Smooth muscle cell (in vitro differentiated cells): Measurements from ENCODE around the gene ZDHHC11. TPM values are rescaled to one million over a fixed set of nuclear protein-coding genes. Genes with fewer than 3 reads are reported as not detected.
"Not testable (repeated sequence)": the region's sequence is repeated elsewhere in the genome, so short reads cannot be mapped to it uniquely, and the experiment has no call there.

Experiments
- DNase-seq: peaks from one replicate; lab custom pipeline; 2025; ENCODE audit not compliant: unreplicated experiment; lab: John Stamatoyannopoulos, UW
- H2AFZ ChIP-seq: fragments of 200-600 bp; sonication (generic); 2 replicates; pipeline ENCODE4 v1.6.0; 2016; ENCODE audit warnings: antibody characterized with exemption, low read depth, mild to moderate bottlenecking
- H3F3A ChIP-seq: fragments of 200-600 bp; sonication (generic); 2 replicates; pipeline ENCODE4 v1.6.0; 2017; ENCODE audit warnings: antibody characterized with exemption, low read depth
- H3K27ac ChIP-seq: fragments of 200-600 bp; sonication (generic); 2 replicates; pipeline ENCODE4 v1.5.1; 2016; ENCODE audit warnings: low read depth, mild to moderate bottlenecking
- H3K27me3 ChIP-seq: fragments of 200-600 bp; sonication (generic); 2 replicates; pipeline ENCODE4 v1.6.1; 2016; ENCODE audit warnings: low read depth, mild to moderate bottlenecking
- H3K36me3 ChIP-seq: fragments of 200-600 bp; sonication (generic); 2 replicates; pipeline ENCODE4 v1.5.1; 2016; ENCODE audit warnings: low read depth
- H3K4me1 ChIP-seq: fragments of 200-600 bp; sonication (generic); 2 replicates; pipeline ENCODE4 v1.5.1; 2016; ENCODE audit warnings: low read depth
- H3K4me2 ChIP-seq: fragments of 200-600 bp; sonication (generic); 2 replicates; pipeline ENCODE4 v1.6.0; 2016; ENCODE audit warnings: mild to moderate bottlenecking
- H3K4me3 ChIP-seq: fragments of 200-600 bp; sonication (generic); 2 replicates; pipeline ENCODE4 v1.5.1; 2016; ENCODE audit warnings: mild to moderate bottlenecking
- H3K79me2 ChIP-seq: fragments of 200-600 bp; sonication (generic); 2 replicates; pipeline ENCODE4 v1.6.0; 2016; ENCODE audit warnings: low read depth, mild to moderate bottlenecking
- H3K9ac ChIP-seq: fragments of 200-600 bp; sonication (generic); 2 replicates; pipeline ENCODE4 v1.6.0; 2016; ENCODE audit warnings: low read depth
- H3K9me3 ChIP-seq: fragments of 200-600 bp; sonication (generic); replicated peaks from 2 replicates; pipeline ENCODE4 v1.5.1; 2016; ENCODE audit warnings: low read depth
- H4K20me1 ChIP-seq: fragments of 200-600 bp; sonication (generic); 2 replicates; pipeline ENCODE4 v1.6.0; 2016; ENCODE audit warnings: low read depth
- CTCF ChIP-seq: fragments of 200-600 bp; sonication (generic); IDR thresholded peaks from 2 replicates; pipeline ENCODE4 v1.5.1; 2017; ENCODE audit warnings: borderline replicate concordance, mild to moderate bottlenecking, antibody characterized with exemption; ENCODE audit not compliant: insufficient read depth, poor library complexity, severe bottlenecking
- WGBS: methylation state at CpG from one replicate; pipeline ENCODE4 v1.1.7; 2016; ENCODE audit warnings: low lambda C conversion rate; 5-methylcytosine and 5-hydroxymethylcytosine counted together
- polyA plus RNA-seq: library from polyadenylated mRNA; unstranded; fragments of >200 nt; fragmentation: Nextera tagmentation; extraction: Ambion mirVana; gene quantifications from 2 replicates; pipeline ENCODE4 v1.2.1, GENCODE V29; 2016
- total RNA-seq: library from RNA; depleted of rRNA; stranded (reverse); fragments of >200 nt; gene quantifications from 2 replicates; pipeline ENCODE4 v1.2.3, GENCODE V29; 2014

Gene ZDHHC11
- total and polyA plus RNA-seq, 2 experiments from 2014 or later, result 1.7 to 4.8 TPM

GRCh38 chr5:753567-754142 lies 97.1 kb downstream of the ZDHHC11 start:
- not testable (repeated sequence) for DNase-seq, H3F3A ChIP-seq, H3K9me3 ChIP-seq, H3K36me3 ChIP-seq, H3K27me3 ChIP-seq, H3K79me2 ChIP-seq, H4K20me1 ChIP-seq, H2AFZ ChIP-seq, H3K4me2 ChIP-seq, H3K9ac ChIP-seq, H3K4me3 ChIP-seq, H3K27ac ChIP-seq
- peaks cover 13% of the 10 kb centered on the region for H3K4me1 ChIP-seq
- WGBS, result 83% methylated on average over 16 of the region's 19 CpGs

GRCh38 chr5:752532-753115 lies 98.2 kb downstream of the ZDHHC11 start:
- not testable (repeated sequence) for H3K4me2 ChIP-seq, H3K9ac ChIP-seq, H3K27me3 ChIP-seq, H3K9me3 ChIP-seq, H3K4me3 ChIP-seq, DNase-seq, H4K20me1 ChIP-seq, H3K4me1 ChIP-seq, H3K36me3 ChIP-seq, H3F3A ChIP-seq, H3K79me2 ChIP-seq, H2AFZ ChIP-seq, H3K27ac ChIP-seq
- WGBS, result 81% methylated on average over 13 of the region's 20 CpGs

GRCh38 chr5:751992-752391 lies 98.8 kb downstream of the ZDHHC11 start:
- H3K4me1 ChIP-seq, H3K4me2 ChIP-seq, H2AFZ ChIP-seq, H3K9me3 ChIP-seq, H3K9ac ChIP-seq, H3F3A ChIP-seq, H3K36me3 ChIP-seq, H3K27me3 ChIP-seq, H3K79me2 ChIP-seq, DNase-seq, H3K27ac ChIP-seq, H3K4me3 ChIP-seq, H4K20me1 ChIP-seq: not testable (repeated sequence)
- 86% methylated on average over 3 of the region's 8 CpGs for WGBS

GRCh38 chr5:751496-751895 lies 99.3 kb downstream of the ZDHHC11 start:
- H2AFZ ChIP-seq, result no peak overlapping the region
- H3K79me2 ChIP-seq, result no peaks in the 10 kb centered on the region
- no peaks in the 10 kb centered on the region for H4K20me1 ChIP-seq
- H3F3A ChIP-seq, result no peaks in the 10 kb centered on the region
- H3K9me3 ChIP-seq, result no peaks in the 10 kb centered on the region
- no peaks in the 10 kb centered on the region for H3K36me3 ChIP-seq
- no peak overlapping the region for H3K4me3 ChIP-seq
- DNase-seq, result no peak
- WGBS, result 84% methylated on average over 8 of the region's 13 CpGs
- H3K27ac ChIP-seq, result no peak overlapping the region
- TF ChIP-seq CTCF, result no peak
- no peak overlapping the region for H3K9ac ChIP-seq
- no peak overlapping the region for H3K4me2 ChIP-seq
- no peaks in the 10 kb centered on the region for H3K27me3 ChIP-seq
- no peaks in the 10 kb centered on the region for H3K4me1 ChIP-seq

GRCh38 chr5:750226-750625 lies 100.6 kb downstream of the ZDHHC11 start:
- not testable (repeated sequence) for H3K36me3 ChIP-seq, H3K4me2 ChIP-seq, H4K20me1 ChIP-seq, H3K27me3 ChIP-seq, H3K27ac ChIP-seq, H3K9me3 ChIP-seq, H3K79me2 ChIP-seq, H3F3A ChIP-seq, H3K9ac ChIP-seq, DNase-seq, H2AFZ ChIP-seq, H3K4me1 ChIP-seq, H3K4me3 ChIP-seq
- 90% methylated on average over 14 of the region's 19 CpGs for WGBS
